Neural crest cell (in vitro differentiated cells): ENCODE results near the gene PCCA. TPM values are rescaled to one million over a fixed set of nuclear protein-coding genes. Genes with fewer than 3 reads are reported as not detected.
"Not testable (repeated sequence)": the region's sequence is repeated elsewhere in the genome, so short reads cannot be mapped to it uniquely, and the experiment has no call there.

ENCODE experiments used
- DNase-seq: peaks from one replicate; pipeline ENCODE4 v3.0.0; 2021; ENCODE audit warnings: low read depth, mixed read lengths, low spot score
- H3K27ac Mint-ChIP-seq: one replicate; pipeline ENCODE4 v1.8.0; 2021; ENCODE audit warnings: mild to moderate bottlenecking, mixed read lengths; ENCODE audit not compliant: unreplicated experiment
- H3K27me3 Mint-ChIP-seq: 2 replicates; pipeline ENCODE4 v1.8.0; 2021; ENCODE audit warnings: low read depth, mild to moderate bottlenecking, mixed read lengths
- H3K36me3 Mint-ChIP-seq: 2 replicates; pipeline ENCODE4 v1.8.0; 2021; ENCODE audit warnings: low read depth, mild to moderate bottlenecking, mixed read lengths
- H3K4me1 Mint-ChIP-seq: 2 replicates; pipeline ENCODE4 v1.8.0; 2021; ENCODE audit warnings: mixed read lengths
- H3K4me3 Mint-ChIP-seq: one replicate; pipeline ENCODE4 v1.8.0; 2021; ENCODE audit warnings: mild to moderate bottlenecking, mixed read lengths
- H3K9me3 Mint-ChIP-seq: 2 replicates; pipeline ENCODE4 v1.8.0; 2021; ENCODE audit warnings: mixed read lengths
- total RNA-seq: library from RNA; stranded (reverse); gene quantifications from 2 replicates; pipeline ENCODE4 v1.2.1, GENCODE V29; 2021
- TF ChIP-seq, protein P1 (sequence below): fragments of 200-600 bp; sonication (generic); conservative IDR thresholded peaks from 2 replicates; pipeline ENCODE4 v1.5.0; 2021; ENCODE audit warnings: antibody characterized with exemption, mild to moderate bottlenecking

PCCA gene
- total RNA-seq, 1 donor from 2014 or later = 40.6 TPM

DNA sequence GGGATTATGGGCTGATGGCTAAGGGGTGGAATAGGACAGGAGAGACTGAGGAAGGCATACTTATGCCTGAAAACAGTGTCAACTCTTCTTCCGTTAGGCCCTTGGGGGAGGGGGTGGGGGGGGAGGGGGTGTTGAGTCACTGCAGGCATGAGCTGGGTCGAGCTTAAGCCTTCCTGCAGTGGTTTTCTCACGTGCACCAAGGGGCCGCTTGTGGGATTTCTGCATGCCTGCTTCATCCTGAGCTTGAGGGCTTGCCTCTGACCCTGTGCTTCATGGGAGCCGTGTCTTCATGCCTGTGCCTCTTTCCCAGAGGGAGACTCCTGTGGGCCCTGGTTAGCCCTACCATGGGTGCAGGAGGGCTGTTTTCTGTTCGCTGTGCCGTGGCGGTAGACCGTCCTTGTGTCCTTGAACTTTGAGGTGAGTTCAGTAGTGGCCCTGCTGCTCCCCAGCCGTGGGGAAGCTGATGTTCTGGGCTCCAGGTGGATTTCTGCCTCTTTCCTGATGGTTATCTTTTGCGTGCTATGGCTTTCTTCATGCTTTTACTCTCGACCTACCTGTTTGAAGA lies 186.1 kb downstream of the PCCA start:
- DNase-seq = no peak
- Mint-ChIP-seq H3K36me3 (peaks cover 9% of the 10 kb centered on the region), H3K4me3 (no peak overlapping the region), H3K9me3 (no peaks in the 10 kb centered on the region), H3K27ac (no peak overlapping the region), H3K4me1 (no peaks in the 10 kb centered on the region), H3K27me3 (no peaks in the 10 kb centered on the region)
- TF ChIP-seq, protein P1, sequence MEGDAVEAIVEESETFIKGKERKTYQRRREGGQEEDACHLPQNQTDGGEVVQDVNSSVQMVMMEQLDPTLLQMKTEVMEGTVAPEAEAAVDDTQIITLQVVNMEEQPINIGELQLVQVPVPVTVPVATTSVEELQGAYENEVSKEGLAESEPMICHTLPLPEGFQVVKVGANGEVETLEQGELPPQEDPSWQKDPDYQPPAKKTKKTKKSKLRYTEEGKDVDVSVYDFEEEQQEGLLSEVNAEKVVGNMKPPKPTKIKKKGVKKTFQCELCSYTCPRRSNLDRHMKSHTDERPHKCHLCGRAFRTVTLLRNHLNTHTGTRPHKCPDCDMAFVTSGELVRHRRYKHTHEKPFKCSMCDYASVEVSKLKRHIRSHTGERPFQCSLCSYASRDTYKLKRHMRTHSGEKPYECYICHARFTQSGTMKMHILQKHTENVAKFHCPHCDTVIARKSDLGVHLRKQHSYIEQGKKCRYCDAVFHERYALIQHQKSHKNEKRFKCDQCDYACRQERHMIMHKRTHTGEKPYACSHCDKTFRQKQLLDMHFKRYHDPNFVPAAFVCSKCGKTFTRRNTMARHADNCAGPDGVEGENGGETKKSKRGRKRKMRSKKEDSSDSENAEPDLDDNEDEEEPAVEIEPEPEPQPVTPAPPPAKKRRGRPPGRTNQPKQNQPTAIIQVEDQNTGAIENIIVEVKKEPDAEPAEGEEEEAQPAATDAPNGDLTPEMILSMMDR = no peak

DNA sequence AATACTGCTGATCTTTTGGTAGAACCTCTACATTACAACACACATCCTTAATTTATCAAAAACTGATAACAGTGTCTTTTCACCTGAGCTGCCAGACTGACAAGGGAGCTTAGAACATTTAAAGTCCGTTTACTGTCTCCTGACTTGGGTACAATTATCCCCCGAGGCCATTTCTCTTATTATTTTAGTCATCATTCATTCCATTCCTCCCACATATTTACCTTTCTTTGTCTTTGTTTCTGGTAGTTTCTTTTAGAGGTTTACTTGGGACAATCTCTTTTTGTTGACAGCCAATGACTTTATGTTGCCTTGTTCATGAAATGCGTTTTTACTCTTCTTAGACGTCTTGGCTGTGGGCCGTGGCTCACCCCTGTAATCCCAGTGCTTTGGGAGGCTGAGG lies 186.9 kb downstream of the PCCA start:
- Mint-ChIP-seq H3K9me3 (no peaks in the 10 kb centered on the region), H3K4me3 (no peak overlapping the region), H3K4me1 (no peaks in the 10 kb centered on the region), H3K27me3 (no peaks in the 10 kb centered on the region), H3K27ac (no peak overlapping the region), H3K36me3 (peaks cover 14% of the 10 kb centered on the region)
- no peak for DNase-seq
- TF ChIP-seq, protein P1 = no peak

DNA sequence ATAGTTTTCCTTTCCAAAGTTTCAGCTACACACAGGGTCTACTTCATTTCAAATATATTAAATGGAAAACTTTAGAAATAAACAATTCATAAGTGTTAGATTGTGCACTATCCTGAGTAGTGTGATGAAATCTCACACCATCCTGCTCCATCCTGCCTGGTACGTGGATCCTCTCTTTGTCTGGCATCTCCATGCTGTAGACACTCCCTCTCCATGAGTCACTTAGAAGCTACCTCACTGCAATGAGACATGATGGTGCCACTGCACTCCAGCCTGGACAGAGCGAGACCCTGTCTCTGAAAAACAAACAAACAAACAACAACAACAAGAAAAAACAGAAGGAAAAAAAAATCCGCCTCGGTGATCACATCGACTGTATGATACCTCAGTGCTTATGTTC lies 191.8 kb downstream of the PCCA start:
- Mint-ChIP-seq H3K4me1 (no peaks in the 10 kb centered on the region), H3K36me3 (peaks cover 18% of the 10 kb centered on the region), H3K9me3 (no peaks in the 10 kb centered on the region), H3K27me3 (no peaks in the 10 kb centered on the region), H3K4me3 (no peak overlapping the region), H3K27ac (no peak overlapping the region)
- TF ChIP-seq, protein P1 = no peak
- no peak for DNase-seq

DNA sequence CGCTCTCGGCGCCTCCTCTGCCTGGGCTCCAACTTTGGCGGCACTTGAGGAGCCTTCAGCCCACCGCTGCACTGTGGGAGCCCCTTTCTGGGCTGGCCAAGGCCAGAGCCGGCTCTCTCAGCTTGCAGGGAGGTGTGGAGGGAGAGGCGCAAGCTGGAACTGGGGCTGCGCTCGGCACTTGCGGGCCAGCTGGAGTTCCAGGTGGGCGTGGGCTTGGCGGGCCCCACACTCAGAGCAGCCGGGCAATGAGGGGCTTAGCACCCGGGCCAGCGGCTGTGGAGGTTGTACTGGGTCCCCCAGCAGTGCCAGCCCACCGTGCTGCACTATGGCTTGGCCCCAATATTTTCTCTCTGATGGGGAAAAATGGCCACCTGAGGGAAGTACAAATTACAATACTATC lies 193.4 kb downstream of the PCCA start:
- not testable (repeated sequence) for H3K4me1 Mint-ChIP-seq, H3K27ac Mint-ChIP-seq
- H3K36me3 Mint-ChIP-seq = peaks cover 15% of the 10 kb centered on the region

DNA sequence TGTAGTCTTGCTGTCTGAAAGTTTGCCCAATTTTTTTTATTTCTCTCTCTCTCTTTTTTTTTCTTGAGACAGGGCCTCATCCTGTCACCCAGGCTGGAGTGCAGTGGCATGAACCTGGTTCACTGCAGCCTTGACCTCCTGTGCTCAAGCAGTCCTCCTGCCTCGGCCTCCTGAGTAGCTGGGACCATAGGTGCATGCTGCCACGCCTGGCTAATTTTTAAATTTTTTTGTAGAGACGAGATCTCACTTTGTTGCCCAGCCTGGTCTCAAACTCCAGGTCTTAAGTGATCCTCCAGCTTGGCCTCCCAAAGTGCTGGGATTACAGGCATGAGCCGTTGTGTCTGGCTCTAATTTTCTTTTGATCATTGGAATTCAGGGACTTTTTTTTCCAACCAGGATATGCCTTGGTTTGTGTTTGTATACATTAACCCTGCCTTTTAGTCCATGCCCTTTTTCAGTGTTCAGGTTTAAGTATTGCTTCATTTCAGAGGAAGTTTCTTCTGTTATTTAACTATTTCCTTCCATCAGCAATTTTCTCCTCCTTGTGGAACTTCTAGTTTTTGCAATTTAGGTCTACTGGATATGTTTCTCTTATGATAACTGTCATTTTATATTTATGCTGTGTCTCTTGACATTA lies 201.4 kb downstream of the PCCA start:
- Mint-ChIP-seq H3K9me3 (no peaks in the 10 kb centered on the region), H3K27me3 (no peaks in the 10 kb centered on the region), H3K4me3 (no peak overlapping the region), H3K36me3 (no peaks in the 10 kb centered on the region), H3K4me1 (peaks cover 4% of the 10 kb centered on the region), H3K27ac (no peak overlapping the region)
- no peak for DNase-seq
- TF ChIP-seq, protein P1 = no peak

More for the DNA sequence above, 193.4 kb downstream of the PCCA start:
- H3K4me3 Mint-ChIP-seq, DNase-seq, H3K27me3 Mint-ChIP-seq, H3K9me3 Mint-ChIP-seq: not testable (repeated sequence)

DNA sequence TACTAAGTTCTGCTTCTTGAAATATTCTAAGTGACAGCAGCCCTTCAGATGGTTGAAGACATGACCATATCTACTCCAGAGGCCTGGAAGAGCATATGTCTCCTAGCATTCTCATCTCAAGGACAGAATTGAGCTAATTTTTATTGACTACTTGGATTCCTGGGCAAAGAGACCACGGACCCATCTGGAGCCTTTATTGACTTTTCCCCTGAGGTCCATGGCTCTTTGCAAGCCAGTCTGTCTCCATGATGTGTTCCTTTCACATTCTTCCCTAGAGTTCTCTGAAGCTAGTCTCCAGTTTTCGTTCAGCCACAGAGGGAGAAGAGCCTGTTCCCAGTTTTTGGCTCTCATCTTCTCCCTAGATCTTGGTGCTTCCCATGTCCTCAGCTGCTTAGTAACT lies 202.7 kb downstream of the PCCA start:
- Mint-ChIP-seq H3K9me3 (no peaks in the 10 kb centered on the region), H3K27me3 (no peaks in the 10 kb centered on the region), H3K4me1 (peaks cover 4% of the 10 kb centered on the region), H3K4me3 (no peak overlapping the region), H3K27ac (no peak overlapping the region), H3K36me3 (no peaks in the 10 kb centered on the region)
- DNase-seq = no peak
- TF ChIP-seq, protein P1 = no peak
